PFSK-1 (cell line): ENCODE data around the gene ARF3.

Experiments
- POLR2AphosphoS5 ChIP-seq: IDR thresholded peaks from 2 replicates; pipeline ENCODE4 v1.6.1; 2012; ENCODE audit warnings: low read depth, mild to moderate bottlenecking, control low read depth, low read length, moderate library complexity
- TAF1 ChIP-seq: IDR thresholded peaks from 2 replicates; pipeline ENCODE4 v1.6.1; 2012; ENCODE audit warnings: low read length, control low read depth, borderline replicate concordance; ENCODE audit not compliant: insufficient read depth
- TF ChIP-seq, protein P1 (sequence below), 2 experiments: IDR thresholded peaks; 2 replicates each; pipeline versions ENCODE4 v1.6.1 to v1.8.0; 2011 to 2012; ENCODE audit warnings: low read depth in 2 of 2, low read length in 2 of 2, control low read depth in 1 of 2, inconsistent platforms in 1 of 2, mild to moderate bottlenecking in 1 of 2, moderate library complexity in 1 of 2; ENCODE audit not compliant: insufficient read depth in 1 of 2

DNA sequence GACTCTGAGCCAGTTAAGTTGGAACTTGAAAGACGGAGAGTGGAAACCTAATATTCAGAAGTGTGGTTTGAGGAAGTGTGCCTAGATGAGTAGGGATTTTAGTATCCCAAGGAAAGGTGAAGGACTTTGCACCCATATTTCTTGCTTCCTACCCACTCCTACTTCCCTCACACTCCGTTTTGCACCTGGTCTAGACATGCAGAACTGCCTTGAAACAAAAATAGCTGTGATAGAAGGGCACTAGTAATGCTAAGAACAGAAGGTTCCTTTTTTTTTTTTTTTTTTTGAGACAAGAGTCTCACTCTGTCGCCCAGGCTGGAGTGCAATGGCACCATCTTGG lies 732 bp upstream of the ARF3 start:
- TF ChIP-seq, protein P1, sequence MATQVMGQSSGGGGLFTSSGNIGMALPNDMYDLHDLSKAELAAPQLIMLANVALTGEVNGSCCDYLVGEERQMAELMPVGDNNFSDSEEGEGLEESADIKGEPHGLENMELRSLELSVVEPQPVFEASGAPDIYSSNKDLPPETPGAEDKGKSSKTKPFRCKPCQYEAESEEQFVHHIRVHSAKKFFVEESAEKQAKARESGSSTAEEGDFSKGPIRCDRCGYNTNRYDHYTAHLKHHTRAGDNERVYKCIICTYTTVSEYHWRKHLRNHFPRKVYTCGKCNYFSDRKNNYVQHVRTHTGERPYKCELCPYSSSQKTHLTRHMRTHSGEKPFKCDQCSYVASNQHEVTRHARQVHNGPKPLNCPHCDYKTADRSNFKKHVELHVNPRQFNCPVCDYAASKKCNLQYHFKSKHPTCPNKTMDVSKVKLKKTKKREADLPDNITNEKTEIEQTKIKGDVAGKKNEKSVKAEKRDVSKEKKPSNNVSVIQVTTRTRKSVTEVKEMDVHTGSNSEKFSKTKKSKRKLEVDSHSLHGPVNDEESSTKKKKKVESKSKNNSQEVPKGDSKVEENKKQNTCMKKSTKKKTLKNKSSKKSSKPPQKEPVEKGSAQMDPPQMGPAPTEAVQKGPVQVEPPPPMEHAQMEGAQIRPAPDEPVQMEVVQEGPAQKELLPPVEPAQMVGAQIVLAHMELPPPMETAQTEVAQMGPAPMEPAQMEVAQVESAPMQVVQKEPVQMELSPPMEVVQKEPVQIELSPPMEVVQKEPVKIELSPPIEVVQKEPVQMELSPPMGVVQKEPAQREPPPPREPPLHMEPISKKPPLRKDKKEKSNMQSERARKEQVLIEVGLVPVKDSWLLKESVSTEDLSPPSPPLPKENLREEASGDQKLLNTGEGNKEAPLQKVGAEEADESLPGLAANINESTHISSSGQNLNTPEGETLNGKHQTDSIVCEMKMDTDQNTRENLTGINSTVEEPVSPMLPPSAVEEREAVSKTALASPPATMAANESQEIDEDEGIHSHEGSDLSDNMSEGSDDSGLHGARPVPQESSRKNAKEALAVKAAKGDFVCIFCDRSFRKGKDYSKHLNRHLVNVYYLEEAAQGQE (IDR thresholded peaks at IDR 0.05; ENCODE audit: insufficient read depth in 1 of 2, low read depth in 2 of 2, low read length in 2 of 2), result no peak
- TF ChIP-seq TAF1, result no peak
- no peak for TF ChIP-seq POLR2AphosphoS5
